A172 (cell line): ENCODE data around the gene MGAT5. TPM values are rescaled to one million over a fixed set of nuclear protein-coding genes. Genes with fewer than 3 reads are reported as not detected.

Experiments
- DNase-seq: peaks from one replicate; pipeline ENCODE4 v3.0.0-alpha.2; 2015; ENCODE audit warnings: low spot score
- total RNA-seq: library from RNA; depleted of rRNA; stranded (reverse); fragments of >200 nt; shearing (Covaris generic); gene quantifications from 2 replicates; pipeline ENCODE4 v1.2.3, GENCODE V29; 2014; rRNA removed

The MGAT5 gene, protein sequence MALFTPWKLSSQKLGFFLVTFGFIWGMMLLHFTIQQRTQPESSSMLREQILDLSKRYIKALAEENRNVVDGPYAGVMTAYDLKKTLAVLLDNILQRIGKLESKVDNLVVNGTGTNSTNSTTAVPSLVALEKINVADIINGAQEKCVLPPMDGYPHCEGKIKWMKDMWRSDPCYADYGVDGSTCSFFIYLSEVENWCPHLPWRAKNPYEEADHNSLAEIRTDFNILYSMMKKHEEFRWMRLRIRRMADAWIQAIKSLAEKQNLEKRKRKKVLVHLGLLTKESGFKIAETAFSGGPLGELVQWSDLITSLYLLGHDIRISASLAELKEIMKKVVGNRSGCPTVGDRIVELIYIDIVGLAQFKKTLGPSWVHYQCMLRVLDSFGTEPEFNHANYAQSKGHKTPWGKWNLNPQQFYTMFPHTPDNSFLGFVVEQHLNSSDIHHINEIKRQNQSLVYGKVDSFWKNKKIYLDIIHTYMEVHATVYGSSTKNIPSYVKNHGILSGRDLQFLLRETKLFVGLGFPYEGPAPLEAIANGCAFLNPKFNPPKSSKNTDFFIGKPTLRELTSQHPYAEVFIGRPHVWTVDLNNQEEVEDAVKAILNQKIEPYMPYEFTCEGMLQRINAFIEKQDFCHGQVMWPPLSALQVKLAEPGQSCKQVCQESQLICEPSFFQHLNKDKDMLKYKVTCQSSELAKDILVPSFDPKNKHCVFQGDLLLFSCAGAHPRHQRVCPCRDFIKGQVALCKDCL
- total RNA-seq: 22.9 and 31.8 TPM in 2 replicates

DNA sequence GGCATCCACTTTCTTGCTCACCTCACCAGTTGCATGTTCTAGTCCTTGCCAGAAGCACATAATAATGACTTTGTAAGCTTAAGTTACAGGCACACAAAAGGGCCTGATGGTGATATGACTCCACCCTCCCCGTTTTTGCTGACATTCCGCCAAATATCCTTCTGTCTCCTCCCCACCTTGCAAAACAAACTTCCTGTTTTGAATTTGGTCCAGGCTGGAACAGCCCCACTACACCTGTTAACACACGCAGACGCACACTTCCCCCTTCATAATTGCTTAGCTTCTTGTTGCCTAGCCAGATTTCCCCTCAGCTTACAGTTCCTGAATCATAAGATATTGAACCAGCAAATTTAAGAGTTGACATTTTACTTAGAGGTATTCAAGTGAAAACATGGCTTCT lies at the start of gene MGAT5:
TSS of gene MGAT5 (plus strand) at position 269 of the 400 bp plus-strand sequence. CDS start 332 bp downstream, outside the sequence.
- no peak for DNase-seq

DNA sequence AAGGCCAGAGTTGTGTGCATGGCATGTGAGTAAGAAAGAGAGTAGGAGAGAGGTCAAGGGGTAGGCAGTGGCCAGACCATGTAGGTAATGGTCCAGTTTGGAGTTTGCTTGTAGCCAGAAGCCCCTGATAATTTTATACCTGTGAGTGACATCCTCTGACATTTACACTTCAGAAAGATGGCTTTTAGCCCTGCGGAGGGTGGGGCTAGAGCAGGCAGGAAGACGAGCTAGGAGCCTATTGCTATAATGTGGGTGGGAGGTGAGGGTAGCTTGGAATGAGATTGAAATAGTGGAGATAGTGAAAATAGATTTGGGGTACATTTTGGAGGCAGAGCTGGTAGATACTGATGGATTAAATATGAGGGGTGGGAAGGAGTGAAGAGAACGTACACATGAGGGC lies 48.8 kb upstream of the MGAT5 start:
- DNase-seq: no peak

GRCh38 chr2:134206031-134206430 lies 47.8 kb upstream of the MGAT5 start:
- DNase-seq: no peak

GRCh38 chr2:134206573-134206972 lies 47.3 kb upstream of the MGAT5 start:
- peak; percentile 59 for DNase-seq

DNA sequence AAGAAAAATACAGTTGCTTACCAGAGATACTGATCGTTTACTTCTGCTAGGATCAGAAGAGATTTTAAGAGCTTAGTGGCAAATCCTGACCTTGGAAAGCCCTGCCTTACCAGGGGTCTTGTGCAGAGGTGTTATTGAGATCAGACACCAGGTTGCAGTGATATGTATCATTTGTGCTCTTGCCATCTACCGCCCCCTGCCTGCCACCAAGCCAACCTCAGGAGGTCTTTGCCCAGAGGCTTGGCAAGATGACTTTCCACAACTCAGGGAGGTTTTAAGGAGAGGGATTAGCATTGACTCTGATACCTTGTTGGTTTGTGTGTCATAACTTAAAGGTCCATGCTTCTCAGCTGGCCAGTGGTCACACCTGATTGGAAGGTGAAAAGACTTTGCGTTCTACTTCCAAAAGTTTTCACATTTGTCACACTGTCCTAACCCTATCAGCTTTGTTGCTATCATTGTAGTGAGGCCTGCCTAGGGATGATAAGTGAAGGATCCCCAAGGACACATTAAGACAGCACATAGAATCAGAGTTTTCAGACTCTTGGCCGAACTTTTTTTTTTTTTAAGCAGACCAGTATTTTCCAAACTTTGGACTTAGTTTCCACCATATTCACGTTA lies 46.2 kb upstream of the MGAT5 start:
- DNase-seq: peak; percentile 54

DNA sequence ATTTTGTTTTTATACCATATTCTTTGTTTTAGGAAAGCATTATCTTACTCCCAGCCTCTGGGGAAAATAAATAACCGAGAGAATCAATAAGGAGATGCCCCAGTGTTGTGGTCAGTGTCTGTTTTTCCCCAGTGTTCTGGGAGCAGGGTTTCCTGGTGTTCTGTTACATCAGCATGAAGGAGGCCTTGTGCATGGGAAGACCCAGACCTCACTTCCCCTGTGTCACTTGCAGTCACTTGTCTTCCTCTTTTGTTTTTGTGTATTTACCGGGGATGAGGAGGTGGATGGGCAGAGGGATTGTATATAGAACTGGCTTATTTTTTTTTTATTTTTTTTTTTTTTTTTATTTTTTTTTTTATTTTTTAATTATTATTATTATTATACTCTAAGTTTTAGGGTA lies 45.0 kb upstream of the MGAT5 start:
- no peak for DNase-seq

DNA sequence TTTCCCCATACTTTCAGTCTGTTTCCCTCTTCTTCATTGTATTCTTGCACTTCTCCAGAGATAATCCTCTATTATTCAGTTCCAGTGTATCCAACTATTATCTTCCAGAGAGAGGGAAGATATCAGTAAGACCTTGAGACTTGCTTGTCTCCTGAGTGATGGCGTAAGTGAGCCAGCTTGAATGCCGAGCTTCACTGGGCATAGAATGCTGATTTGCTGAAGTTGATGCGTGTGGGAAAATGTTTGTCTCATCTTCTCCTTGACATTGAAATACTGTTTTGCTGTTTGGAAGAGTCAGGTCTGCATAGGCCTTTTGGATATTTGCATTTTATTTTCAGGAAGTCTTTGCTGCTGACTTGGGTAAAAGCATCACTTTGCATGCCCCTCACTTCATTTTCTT lies 41.1 kb upstream of the MGAT5 start:
- DNase-seq: no peak

GRCh38 chr2:134216152-134216829 lies 37.6 kb upstream of the MGAT5 start:
- no peak for DNase-seq

- DNase-seq: no peak
Measured at GRCh38 chr2:134217351-134217750, 36.5 kb upstream of the MGAT5 start.

DNA sequence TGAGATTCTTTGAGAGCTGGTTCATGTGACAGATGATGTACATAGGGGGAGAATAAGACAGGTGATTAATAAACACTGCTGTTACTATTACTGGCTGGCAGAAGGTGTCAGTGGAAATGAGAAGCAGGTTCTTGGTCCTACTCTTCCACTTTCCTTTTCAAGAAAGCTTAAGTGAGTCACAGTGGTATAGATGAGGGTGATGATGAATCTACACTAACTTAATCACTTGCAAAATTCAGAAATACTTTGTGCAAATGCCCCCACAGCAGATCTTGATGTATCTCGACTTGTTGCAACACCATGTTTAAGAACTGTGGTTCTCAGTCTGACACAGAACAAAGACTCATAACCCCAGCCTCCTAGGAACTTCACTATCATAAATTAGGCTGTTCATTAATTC lies 35.9 kb upstream of the MGAT5 start:
- no peak for DNase-seq

DNA sequence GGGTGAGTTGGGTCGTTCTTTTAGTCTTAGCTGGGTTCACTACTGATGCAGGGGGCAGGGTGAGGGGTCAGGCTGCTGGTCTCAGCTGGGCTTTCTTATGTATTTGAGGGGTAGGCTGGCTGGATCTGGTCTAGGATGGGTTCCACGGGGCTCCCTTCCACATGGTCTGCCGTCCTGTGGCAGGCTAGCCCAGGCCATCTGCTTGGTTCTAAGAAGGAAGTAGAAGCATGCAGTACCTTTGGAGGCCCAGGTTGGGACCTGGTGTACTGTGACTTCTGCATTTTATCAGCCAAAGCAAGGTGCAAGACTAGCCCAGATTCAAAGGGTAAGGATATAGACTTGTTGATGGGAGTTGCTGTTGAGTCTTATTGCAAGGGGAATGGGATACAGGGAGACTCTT lies 35.5 kb upstream of the MGAT5 start:
- DNase-seq: no peak

GRCh38 chr2:134218930-134219658 lies 34.8 kb upstream of the MGAT5 start:
- peak; percentile 51 for DNase-seq

DNA sequence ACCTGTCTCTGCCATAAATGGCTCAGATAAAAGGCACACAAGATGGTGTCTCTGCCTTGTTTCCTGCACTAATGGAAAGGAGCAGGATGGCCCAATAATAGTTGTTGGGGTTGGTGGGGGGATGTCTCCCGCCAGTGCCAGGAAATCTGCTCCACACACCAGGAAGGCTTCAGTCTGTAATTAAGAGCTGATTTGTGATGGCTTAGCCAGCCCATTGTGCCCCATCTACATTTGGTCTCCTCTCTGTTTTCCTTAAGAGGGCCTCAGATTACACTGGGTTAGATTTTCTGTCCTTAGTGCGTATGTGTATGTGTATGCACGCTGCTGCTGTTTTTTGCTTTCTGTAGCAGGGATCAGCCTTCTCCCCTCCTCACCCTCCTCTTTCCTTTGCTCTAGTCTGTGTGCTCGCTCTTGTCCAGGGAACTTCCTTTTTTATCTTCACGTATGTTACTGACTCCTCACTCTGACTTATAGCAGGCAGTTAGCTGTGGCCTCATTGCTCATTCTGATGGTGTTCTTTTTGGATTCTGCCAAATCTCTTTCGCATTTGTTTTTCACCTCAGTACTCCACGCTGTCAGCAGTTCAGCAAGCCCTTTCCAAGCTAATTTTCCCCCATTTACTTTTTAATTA lies 33.4 kb upstream of the MGAT5 start:
- DNase-seq: no peak

DNA sequence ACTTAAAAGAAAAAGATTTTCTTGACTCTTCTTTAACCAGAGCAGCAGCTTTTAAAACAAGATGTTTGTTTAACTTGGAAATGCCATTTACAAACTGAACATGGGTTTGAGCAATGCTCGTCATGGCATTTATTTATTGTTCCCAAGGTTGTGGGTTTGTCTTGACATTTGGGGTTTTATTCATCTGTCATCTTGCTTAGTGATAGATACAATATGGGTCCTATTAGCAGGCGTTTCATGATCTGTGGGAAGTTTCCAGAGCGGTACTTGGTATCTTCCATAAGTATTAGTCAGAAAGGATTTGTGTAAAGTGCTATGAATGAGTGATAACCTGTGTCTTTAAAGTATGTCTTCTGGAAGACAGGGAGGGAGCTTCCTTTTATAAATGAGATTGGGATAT lies 29.9 kb upstream of the MGAT5 start:
- no peak for DNase-seq

DNA sequence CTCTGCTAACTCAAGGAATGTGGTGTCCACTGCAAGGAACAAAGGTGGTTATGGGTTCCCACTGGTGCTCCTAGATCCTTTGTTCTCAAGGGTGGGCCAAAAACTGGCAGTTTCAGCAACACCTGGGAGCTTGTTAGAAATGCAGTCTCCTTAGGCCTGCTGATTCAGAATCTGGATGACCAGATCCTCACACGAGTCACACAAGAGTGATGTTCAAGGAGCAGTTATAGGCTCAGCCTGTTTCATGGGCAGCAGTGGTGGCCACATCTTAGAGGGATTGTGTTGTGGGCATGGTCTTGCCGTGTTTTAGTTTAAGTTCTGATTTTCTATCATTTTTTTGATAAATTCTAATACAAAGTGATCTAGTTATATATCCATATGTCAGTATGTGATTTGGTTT lies 28.7 kb upstream of the MGAT5 start:
- no peak for DNase-seq

DNA sequence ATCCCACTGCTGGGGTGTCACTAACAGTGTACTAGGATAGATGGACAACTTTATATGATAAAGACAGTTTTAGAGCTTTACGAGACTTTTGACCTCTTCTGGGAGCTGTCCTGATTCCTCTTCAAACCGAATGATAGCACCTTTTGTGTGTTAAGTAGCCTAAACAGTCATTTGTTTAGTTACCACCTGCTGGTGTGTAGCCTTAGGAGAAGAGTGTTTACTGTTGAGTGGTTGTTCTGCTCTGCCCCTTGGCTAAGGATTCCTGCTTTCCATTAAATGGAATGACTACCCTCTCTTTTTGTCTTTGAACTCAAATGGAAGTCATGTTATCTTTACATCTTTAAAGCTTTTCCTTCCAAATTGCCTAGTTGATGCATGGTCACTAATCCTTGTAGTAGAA lies 28.0 kb upstream of the MGAT5 start:
- no peak for DNase-seq

GRCh38 chr2:134226601-134227000 lies 27.3 kb upstream of the MGAT5 start:
- no peak for DNase-seq

GRCh38 chr2:134227666-134228065 lies 26.2 kb upstream of the MGAT5 start:
- DNase-seq: no peak

DNA sequence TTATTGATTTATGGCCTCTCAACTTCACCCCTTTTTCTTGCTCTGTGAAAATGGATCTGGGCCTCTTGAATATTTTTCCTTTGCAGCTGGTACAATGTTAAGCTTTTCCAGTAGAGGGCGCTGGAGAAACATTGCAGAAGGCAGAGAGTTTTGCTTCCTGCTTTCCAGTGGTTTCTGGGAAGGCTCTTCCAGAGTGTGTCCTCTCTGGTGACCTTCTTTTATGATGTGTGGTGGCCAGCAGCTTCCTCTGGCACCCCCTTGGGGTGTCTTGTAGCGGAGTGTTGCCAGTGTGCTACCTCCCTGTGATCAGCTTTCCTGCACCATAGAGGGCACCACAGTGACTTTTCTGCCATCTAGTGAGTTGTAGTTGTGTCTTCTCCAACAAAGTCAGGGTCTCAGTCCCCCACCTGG lies 25.4 kb upstream of the MGAT5 start:
- DNase-seq: no peak

DNA sequence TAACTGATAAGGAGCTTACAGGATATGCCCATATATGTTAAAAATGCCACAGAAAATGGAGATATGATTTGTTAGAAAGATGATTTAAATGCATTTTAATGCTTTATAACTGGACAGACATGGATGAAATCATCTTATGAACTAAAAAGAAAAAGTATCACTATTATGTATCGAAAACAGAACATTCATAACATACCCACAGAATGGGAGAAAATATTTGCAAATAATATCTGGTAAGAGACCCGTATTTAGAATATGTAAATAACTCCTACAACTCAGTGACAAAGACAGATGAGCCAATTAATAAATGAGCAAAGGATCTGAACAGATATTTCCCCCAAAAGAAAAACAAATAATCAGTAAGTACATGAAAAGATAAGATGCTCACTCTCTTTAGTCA lies 24.3 kb upstream of the MGAT5 start:
- DNase-seq: no peak

DNA sequence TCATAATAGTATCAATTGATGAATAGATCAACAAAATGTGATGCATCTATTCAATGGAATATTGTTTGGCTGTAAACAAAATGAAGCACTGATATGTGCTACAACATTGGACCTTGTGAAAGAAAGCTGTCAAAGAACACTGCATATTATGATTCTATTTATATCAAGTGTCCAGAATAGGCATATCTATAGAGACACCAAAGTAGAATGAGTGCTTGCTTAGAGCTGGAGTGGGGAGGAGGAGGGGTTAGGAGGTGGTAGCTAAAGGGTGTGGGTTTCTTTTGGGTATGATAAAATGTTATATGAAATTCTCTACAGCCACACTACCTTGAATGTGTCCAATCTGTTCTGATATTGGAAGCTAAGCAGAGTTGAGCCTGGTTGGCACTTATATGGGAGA lies 23.0 kb upstream of the MGAT5 start:
- DNase-seq: no peak
